C4-2B (cell line): ENCODE measurements around the gene AURKAIP1.
A peak's percentile ranks its signal among the peaks of the same experiment; 100 is the strongest.

ENCODE experiments used
- H3K27ac ChIP-seq: fragments of 450-650 bp; 2 replicates; pipeline ENCODE4 v1.5.1; 2017
- ZFX ChIP-seq: fragments of 450-650 bp; IDR thresholded peaks from 2 replicates; pipeline ENCODE4 v1.6.1; 2017
- TF ChIP-seq, protein P1 (sequence below): fragments of 450-650 bp; conservative IDR thresholded peaks from 2 replicates; pipeline ENCODE4 v1.5.1; 2017; ENCODE audit warnings: mild to moderate bottlenecking

AURKAIP1 gene

DNA sequence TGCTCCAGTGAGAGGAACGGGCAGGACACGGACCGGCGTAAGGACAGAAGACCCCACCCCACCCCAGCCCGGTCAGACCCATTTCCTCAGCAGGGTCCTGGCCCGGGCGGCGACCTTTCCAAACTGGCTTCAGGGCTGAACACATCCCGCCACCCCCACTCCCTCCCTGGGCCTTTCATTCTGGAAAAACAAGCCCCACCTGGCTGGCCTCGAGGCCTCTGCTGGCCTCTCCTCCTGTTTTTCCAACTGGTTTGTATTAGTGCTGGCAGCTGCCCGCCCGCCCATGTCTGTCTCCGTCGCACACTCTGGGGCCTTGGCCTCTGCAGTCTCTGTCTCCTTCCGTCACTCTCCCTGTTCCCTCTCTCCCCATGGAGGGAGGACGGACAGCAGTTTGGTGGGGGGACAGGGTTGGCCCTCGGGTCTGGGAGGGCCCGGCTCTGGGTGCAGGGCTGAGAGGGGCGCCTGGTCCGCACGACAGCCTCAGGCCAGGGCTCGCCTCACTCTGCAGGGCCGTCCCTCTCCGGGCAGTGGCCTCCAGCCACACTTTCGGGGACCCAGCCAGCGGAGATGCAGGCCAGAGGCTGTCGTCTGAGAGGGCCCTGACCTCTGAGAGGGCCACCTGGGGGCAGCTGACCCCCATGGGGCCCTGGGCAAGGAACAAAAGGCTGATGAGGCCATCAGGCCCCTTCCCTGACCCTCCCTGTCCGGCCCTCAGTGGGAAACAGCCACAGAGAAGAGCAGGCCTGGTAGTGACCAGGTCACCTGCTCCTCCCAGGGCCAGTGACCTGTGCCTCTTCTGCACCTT, 15.1 kb downstream of the AURKAIP1 start:
- no peak; the same call in 1 of the 2 replicates for TF ChIP-seq ZFX
- TF ChIP-seq, protein P1, sequence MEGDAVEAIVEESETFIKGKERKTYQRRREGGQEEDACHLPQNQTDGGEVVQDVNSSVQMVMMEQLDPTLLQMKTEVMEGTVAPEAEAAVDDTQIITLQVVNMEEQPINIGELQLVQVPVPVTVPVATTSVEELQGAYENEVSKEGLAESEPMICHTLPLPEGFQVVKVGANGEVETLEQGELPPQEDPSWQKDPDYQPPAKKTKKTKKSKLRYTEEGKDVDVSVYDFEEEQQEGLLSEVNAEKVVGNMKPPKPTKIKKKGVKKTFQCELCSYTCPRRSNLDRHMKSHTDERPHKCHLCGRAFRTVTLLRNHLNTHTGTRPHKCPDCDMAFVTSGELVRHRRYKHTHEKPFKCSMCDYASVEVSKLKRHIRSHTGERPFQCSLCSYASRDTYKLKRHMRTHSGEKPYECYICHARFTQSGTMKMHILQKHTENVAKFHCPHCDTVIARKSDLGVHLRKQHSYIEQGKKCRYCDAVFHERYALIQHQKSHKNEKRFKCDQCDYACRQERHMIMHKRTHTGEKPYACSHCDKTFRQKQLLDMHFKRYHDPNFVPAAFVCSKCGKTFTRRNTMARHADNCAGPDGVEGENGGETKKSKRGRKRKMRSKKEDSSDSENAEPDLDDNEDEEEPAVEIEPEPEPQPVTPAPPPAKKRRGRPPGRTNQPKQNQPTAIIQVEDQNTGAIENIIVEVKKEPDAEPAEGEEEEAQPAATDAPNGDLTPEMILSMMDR, result no peak
- H3K27ac ChIP-seq, result no peak overlapping the region; the same call in 1 of the 2 replicates

DNA sequence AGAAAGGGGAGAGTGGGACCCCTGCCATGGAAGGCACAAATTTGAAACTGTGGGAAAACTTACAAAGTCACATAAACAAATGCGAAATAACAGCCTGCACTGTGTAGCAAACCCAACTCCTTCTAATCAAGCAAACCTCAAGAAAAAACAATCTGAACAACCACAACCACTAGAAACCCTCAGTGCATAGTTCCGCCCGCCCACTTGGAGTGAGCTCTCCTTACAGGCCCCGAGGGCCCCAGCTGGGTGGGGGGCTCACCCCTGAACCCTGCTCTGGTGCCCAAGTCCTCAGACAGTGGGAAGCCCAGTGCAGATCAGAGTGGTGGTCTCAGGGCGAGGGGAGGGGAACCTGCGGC, 15.7 kb downstream of the AURKAIP1 start:
- H3K27ac ChIP-seq, result peak overlapping the region; percentile 11
- TF ChIP-seq, protein P1, result no peak
- no peak for TF ChIP-seq ZFX

DNA sequence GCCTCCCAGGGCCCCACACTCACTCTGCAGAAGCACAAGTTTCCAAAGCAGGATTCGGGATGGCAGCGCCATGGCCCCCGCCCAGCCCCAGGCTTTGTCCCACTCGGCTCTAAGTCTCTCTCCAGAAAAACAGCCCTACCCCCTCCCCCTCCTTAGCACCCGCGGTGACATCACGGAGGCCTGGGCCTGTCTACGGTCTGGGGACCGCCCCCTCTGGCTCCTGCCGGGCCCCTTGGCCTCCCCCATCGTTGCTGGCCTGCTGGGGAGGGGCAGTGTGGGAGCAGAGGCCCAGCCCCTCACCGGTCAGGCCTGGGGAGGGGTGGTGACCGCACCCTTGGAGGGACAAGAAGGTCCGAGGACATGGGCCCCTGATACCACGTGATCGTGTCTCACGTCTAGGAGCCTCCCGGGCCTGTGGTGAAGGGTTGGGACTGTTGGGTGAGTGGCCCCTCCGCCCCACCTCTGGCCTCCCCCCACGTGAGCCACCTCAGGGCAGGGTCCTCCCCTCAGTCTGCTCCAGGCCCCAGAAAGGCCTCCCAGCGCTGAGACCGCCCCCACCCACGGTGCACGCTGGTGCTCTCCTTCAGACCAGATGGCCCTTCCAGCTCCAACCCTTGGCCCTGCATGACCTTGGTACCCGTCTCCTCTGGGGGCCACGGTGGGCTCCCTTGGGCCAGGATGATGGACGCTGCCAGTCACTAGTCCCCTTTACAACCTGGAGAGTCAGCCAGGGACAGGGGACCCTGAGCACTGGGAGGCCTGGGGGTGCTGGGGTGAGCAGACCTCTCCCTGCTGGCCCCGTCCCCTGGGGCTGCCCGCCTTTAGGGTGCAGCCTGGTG, 16.4 kb downstream of the AURKAIP1 start, which contains the start of gene MXRA8:
MXRA8 (minus strand) TSS at position 123 of the 839 bp plus-strand sequence; CDS start at position 72, 51 bp downstream.
- peak within 1 kb of the TSS; percentile 11 for H3K27ac ChIP-seq
- TF ChIP-seq, protein P1, result no peak
- TF ChIP-seq ZFX, result no peak

DNA sequence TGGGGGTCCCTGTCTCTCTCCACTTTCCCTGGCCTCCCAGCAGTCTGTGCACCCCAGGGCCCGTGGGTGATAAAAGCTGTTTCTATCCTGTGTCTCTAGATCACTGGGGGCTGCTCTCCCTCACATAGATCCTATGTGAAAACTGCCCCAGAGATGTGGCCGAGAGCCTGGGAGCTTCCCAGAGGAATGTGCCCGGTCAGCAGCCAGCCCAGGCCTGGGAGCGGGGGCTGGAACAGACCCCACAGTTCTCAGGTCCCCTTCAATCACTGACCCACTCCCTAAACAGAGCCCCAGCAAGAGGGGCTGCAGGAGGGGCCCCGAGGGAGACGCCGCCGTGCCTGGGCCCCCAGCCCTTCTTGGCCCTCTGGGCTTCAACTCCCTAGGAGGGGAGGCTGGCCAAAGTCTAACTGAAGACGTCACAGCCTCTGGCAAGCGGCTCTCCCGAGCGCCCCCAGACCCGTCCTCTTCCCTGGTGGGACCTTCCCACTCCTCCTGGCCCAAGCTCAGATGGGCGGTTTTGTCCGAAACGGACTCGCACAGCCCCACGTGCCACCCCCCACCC, 17.1 kb downstream of the AURKAIP1 start:
- H3K27ac ChIP-seq, result peak overlapping the region; percentile 11; the same call in 1 of the 2 replicates
- TF ChIP-seq, protein P1, result no peak
- TF ChIP-seq ZFX, result no peak

DNA sequence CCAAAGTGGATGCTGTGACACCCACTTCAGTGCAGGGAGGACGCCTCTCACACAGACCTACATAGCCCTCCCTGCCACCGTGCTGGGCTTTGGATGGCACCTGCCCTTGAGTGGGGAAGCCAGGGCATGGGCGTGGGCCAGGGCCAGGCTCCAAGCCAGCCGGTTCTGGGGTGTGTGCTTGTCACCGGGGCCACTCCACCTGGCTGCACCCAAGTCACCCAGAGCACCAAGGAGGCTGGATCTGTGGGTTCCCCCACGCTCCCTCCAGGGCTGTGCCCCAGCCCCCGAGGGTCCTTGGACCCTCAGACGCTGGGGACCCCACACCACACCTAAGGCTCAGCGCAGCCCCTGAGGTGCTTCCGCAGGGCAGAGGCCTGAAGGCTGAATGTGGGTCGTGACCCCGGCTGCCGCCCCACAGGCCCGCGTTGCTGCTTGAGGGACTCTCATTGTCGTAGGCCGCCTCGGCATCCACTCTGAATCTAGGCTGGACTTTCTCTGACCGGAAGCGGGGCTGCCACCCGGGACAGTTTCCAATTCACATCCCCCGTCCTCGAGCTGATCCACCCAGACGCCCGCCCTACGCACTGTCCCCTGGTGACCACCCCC, 18.1 kb downstream of the AURKAIP1 start:
- no peak for TF ChIP-seq ZFX
- TF ChIP-seq, protein P1, result no peak
- H3K27ac ChIP-seq, result no peak overlapping the region

DNA sequence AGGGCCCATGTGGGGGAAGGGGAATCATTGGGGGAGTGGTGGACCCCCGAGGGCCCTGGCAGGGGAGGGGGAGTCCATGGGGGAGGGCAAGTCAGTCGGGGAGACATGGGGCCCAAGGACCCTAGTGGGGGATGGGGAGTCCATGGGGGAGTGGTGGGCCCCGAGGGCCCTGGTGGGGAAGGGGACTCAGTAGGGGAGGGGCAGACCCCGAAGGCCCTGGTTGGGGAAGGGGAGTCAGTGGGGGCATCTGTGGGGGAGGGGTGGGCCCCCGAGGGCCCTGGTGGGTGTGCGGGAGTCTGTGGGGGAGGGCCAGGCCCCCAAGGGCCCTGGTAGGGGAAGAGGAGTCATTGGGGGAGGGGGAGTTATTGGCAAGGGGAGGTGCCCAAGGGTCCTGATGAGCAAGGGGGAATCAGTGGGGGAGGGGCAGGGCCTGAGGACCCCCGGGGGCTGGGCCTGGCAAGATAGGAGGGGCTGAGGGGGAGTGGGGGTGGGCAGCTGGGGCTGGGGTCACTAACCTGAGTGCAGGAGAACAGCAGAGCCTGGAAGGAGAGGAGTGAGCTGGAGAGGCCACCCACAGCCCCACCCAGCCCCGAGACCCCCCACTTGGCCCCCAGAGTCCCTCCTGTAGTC, 18.7 kb downstream of the AURKAIP1 start:
- H3K27ac ChIP-seq, result peak overlapping the region; percentile 86
- TF ChIP-seq, protein P1, result no peak
- no peak for TF ChIP-seq ZFX
